ENCODE measurements around the gene GALR2. TPM values are rescaled to one million over a fixed set of nuclear protein-coding genes. Genes with fewer than 3 reads are reported as not detected.

Gene GALR2
- total RNA-seq, 2 donors from 2014 or later = not detected

- no peak for TF ChIP-seq CTCF (IDR thresholded peaks at IDR 0.05)
- Histone ChIP-seq H3K27ac (no peak overlapping the region), H3K4me1 (peaks cover 0 to 11% of the 10 kb centered on the region in 2 donors), H3K27me3 (no peaks in the 10 kb centered on the region), H3K4me3 (no peak overlapping the region), H3K36me3 (no peaks in the 10 kb centered on the region), H3K9me3 (no peaks in the 10 kb centered on the region)
- no peak for DNase-seq (ENCODE audit: low spot score)
Observed at GRCh38 chr17:76125391-76125675, 50.8 kb downstream of the GALR2 start.

- Histone ChIP-seq H3K27me3 (no peaks in the 10 kb centered on the region), H3K27ac (no peak overlapping the region), H3K9me3 (no peaks in the 10 kb centered on the region), H3K36me3 (no peaks in the 10 kb centered on the region), H3K4me1 (peaks cover 0 to 11% of the 10 kb centered on the region in 2 donors), H3K4me3 (no peak overlapping the region)
- no peak for DNase-seq (ENCODE audit: low spot score)
- no peak for TF ChIP-seq CTCF (IDR thresholded peaks at IDR 0.05)
Observed at GRCh38 chr17:76125922-76126321, 51.3 kb downstream of the GALR2 start.

Small RNAs within 50 kb of the gene (microRNA-seq; reads per million reads assigned to microRNA genes)
- gene MIR6868 (ENCODE audit: borderline number of aligned reads in 2 of 2, borderline replicate concordance in 1 of 2) = 0 reads per million in 2 donors

Other genes with a start within 250 kb of the GALR2 start
- gene UNC13D, start 230.4 kb upstream of the GALR2 start, total RNA-seq = 10 to 100 TPM; 11.1 to 25.9 TPM
- 100 to 1,000 TPM in 1 of 2 donors, 10 to 100 TPM in 1; 100.0 to 163 TPM for gene WBP2, start 219.4 kb upstream of the GALR2 start, total RNA-seq
- gene TRIM47, start 196.2 kb upstream of the GALR2 start, total RNA-seq = 10 to 100 TPM; 16.8 to 24.8 TPM
- 1 to 10 TPM; 7.0 to 9.8 TPM for gene TRIM65, start 177.8 kb upstream of the GALR2 start, total RNA-seq
- 10 to 100 TPM; 27.2 to 36.4 TPM for gene MRPL38, start 169.9 kb upstream of the GALR2 start, total RNA-seq
- gene FBF1, start 133.7 kb upstream of the GALR2 start, total RNA-seq = 1 to 10 TPM; 3.8 to 6.3 TPM
- 10 to 100 TPM; 49.6 to 67.4 TPM for gene ACOX1, start 95.6 kb upstream of the GALR2 start, total RNA-seq
- gene TEN1, start 95.5 kb upstream of the GALR2 start, total RNA-seq = 10 to 100 TPM in 1 of 2 donors, 1 to 10 TPM in 1; 8.8 to 14.0 TPM
- 1 to 10 TPM in 1 of 2 donors, not detected in 1; 2.0 TPM for gene CDK3, start 73.9 kb upstream of the GALR2 start, total RNA-seq
- gene EVPL, start 47.5 kb upstream of the GALR2 start, total RNA-seq = under 1 TPM; 0.30 to 0.71 TPM
- 10 to 100 TPM; 35.2 to 43.9 TPM for gene SRP68, start 2.3 kb upstream of the GALR2 start, total RNA-seq
- gene ZACN, start 4.4 kb downstream of the GALR2 start, total RNA-seq = not detected
- gene EXOC7, start 29.0 kb downstream of the GALR2 start, total RNA-seq = 10 to 100 TPM; 56.0 to 65.3 TPM
- gene FOXJ1, start 66.5 kb downstream of the GALR2 start, total RNA-seq = not detected
- 10 to 100 TPM in 1 of 2 donors, 1 to 10 TPM in 1; 9.5 to 13.0 TPM for gene RNF157, start 165.7 kb downstream of the GALR2 start, total RNA-seq
- gene UBALD2, start 190.6 kb downstream of the GALR2 start, total RNA-seq = 1 to 10 TPM; 8.4 to 9.7 TPM
- gene QRICH2, start 233.5 kb downstream of the GALR2 start, total RNA-seq = 1 to 10 TPM; 1.1 to 1.2 TPM

Measured in right atrium auricular region (tissue), 2 donors.